Activated naive CD4-positive, alpha-beta T cell treated with anti-CD3 and anti-CD28 coated beads, Interleukin-2, amount 50 U/mL, for 16 hours (primary cell): ENCODE results near the gene MAGEB18.

ENCODE experiments used
- DNase-seq: peaks from one replicate; pipeline ENCODE4 v3.0.0-alpha.2; 2020

Gene MAGEB18

GRCh38 chrX:26138274-26138673 lies at the start of gene MAGEB18:
TSS of gene MAGEB18 (plus strand) at chrX:26138343. CDS start at chrX:26138986, 643 bp downstream.
- DNase-seq, result no peak

- DNase-seq, result no peak
Observed at GRCh38 chrX:26100421-26100920, 37.7 kb upstream of the MAGEB18 start.

DNA sequence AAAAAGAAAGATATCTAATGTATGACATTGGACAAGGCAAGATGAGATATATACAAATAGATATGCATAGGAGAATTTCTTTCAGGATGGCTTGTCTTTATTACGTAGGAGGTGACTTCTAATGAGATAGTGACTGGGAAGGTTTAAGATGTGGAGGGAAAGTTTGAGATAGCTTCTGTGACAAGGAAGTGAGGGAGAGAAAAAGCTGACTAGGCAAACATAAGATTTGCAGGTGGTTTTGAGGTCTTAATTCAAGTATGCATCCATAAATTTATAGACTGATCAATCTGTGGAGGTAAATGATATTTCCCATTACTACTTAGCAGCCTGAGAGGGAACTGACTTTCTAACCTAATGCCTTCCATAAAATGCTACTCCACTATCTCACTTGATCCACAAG lies 29.0 kb upstream of the MAGEB18 start:
- no peak for DNase-seq

GRCh38 chrX:26146024-26146423 lies 7.9 kb downstream of the MAGEB18 start:
- no peak for DNase-seq

DNA sequence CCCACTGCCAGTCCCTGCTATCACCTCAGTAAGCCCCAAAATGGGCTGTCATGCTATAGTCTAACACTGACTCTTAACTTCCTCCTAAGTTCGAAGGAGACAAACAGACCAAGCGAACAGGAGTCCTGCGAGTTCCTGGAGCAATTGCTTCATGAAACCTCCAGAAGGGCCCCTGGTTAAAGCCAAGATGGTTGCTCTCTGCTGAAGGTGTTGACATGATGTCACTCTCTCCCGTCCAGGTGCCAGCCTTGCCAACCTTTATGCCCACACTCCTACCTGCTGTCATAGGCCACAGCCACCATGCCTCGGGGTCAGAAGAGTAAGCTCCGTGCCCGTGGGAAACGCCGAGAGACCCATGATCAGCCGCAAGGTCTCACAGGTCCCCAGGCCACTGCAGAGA lies 22.2 kb downstream of the MAGEB18 start, which contains the start of gene MAGEB6B:
Gene MAGEB6B (plus strand): TSS at position 301 of the 400 bp plus-strand sequence. CDS start 0 bp downstream, at position 301.
- no peak for DNase-seq
